HCT116 (cell line): ENCODE results near the gene RALGAPA1. TPM values are rescaled to one million over a fixed set of nuclear protein-coding genes. Genes with fewer than 3 reads are reported as not detected.
A peak's percentile ranks its signal among the peaks of the same experiment; 100 is the strongest.

Experiments
- ATAC-seq: fragments of 200-7000 bp; cut with Tn5 transposase; 2 replicates; pipeline ENCODE4 v1.9.1; 2020; ENCODE audit warnings: mild to moderate bottlenecking, moderate library complexity
- BruUV-seq: library from RNA; stranded (reverse); fragments of 400-500 nt; replicated peaks from 2 replicates; lab custom pipeline; 2021; lab: Mats Ljungman, UMichigan
- CTCF ChIA-PET: fragments of 300-600 bp; sonication (Branson Sonifier 250); formaldehyde crosslinking; loops from one replicate; lab custom pipeline; 2021; ENCODE audit warnings: antibody characterized with exemption; lab: Charles Lee
- POLR2A ChIA-PET: fragments of 300-600, 350-600 bp; sonication (Branson Sonifier 250); formaldehyde crosslinking; loops from one replicate; lab custom pipeline; 2021; ENCODE audit warnings: antibody characterized with exemption; lab: Charles Lee
- RAD21 ChIA-PET, 2 experiments: fragments of 300-600 bp; sonication (Branson Sonifier 250); formaldehyde crosslinking; loops; one replicate each; lab custom pipeline; 2023; ENCODE audit warnings: low total read pairs in 2 of 2; ENCODE audit not compliant: uncharacterized antibody in 2 of 2, unreplicated experiment in 2 of 2, low non-redundant PET in 1 of 2; lab: Charles Lee
- DNase-seq: peaks from one replicate; pipeline ENCODE4 v3.0.0-alpha.2; 2010; ENCODE audit warnings: low read depth, low spot score
- H2AFZ ChIP-seq: fragments of 200-600 bp; shearing (Covaris generic), sonication (generic); 2 replicates; pipeline ENCODE4 v1.6.1; 2017; ENCODE audit warnings: low read depth, mixed run types, mixed read lengths, antibody characterized with exemption, low read length; ENCODE audit not compliant: poor library complexity, severe bottlenecking
- H3K27ac ChIP-seq: 2 replicates; pipeline ENCODE4 v1.5.1; 2012; ENCODE audit warnings: low read depth, low read length
- H3K27me3 ChIP-seq: fragments of 200-600 bp; sonication (generic); 2 replicates; pipeline ENCODE4 v1.6.1; 2016; ENCODE audit warnings: mixed run types, low read length, mixed read lengths; ENCODE audit not compliant: insufficient read depth
- H3K36me3 ChIP-seq, 2 experiments: fragments of 200-500 bp in 1 of 2; fragments of 200-600 bp in 1 of 2; sonication (Bioruptor generic) in 1 of 2; sonication (generic) in 1 of 2; 2 replicates each; pipeline versions ENCODE4 v1.5.1 to v1.6.1; 2014 to 2016; ENCODE audit warnings: low read length in 2 of 2, inconsistent platforms in 1 of 2, mixed read lengths in 1 of 2, mixed run types in 1 of 2; ENCODE audit not compliant: insufficient read depth in 2 of 2, control insufficient read depth in 1 of 2
- H3K4me1 ChIP-seq, 2 experiments: fragments of 200-600 bp in 1 of 2; sonication (generic) in 1 of 2; 2 replicates each; pipeline versions ENCODE4 v1.5.1 to v1.6.1; 2012 to 2017; ENCODE audit warnings: low read length in 2 of 2, inconsistent platforms in 1 of 2, mild to moderate bottlenecking in 1 of 2, mixed read lengths in 1 of 2, mixed run types in 1 of 2, moderate library complexity in 1 of 2; ENCODE audit not compliant: insufficient read depth in 2 of 2, control insufficient read depth in 1 of 2
- H3K4me2 ChIP-seq: fragments of 200-600 bp; sonication (generic); 2 replicates; pipeline ENCODE4 v1.6.1; 2017; ENCODE audit warnings: mixed run types, low read length, mixed read lengths
- H3K4me3 ChIP-seq, 2 experiments: fragments of 200-600 bp in 1 of 2; sonication (generic) in 1 of 2; replicated peaks in 1 of 2; 2 replicates each; pipeline ENCODE4 v1.5.1; 2011 to 2016; ENCODE audit warnings: low read length in 2 of 2, control low read depth in 1 of 2, low read depth in 1 of 2, mild to moderate bottlenecking in 1 of 2, mixed read lengths in 1 of 2, mixed run types in 1 of 2
- H3K79me2 ChIP-seq: fragments of 200-600 bp; sonication (generic); 2 replicates; pipeline ENCODE4 v1.6.1; 2017; ENCODE audit warnings: mild to moderate bottlenecking, mixed run types, low read length, moderate library complexity, mixed read lengths; ENCODE audit not compliant: insufficient read depth
- H3K9ac ChIP-seq: fragments of 200-600 bp; sonication (generic); 2 replicates; pipeline ENCODE4 v1.6.1; 2016; ENCODE audit warnings: low read length, mixed read lengths
- H3K9me2 ChIP-seq: fragments of 200-600 bp; sonication (generic), shearing (Covaris generic); 2 replicates; pipeline ENCODE4 v1.6.1; 2017; ENCODE audit warnings: mixed run types, mild to moderate bottlenecking, moderate library complexity; ENCODE audit not compliant: insufficient read depth
- H3K9me3 ChIP-seq, 2 experiments: fragments of 200-500 bp in 1 of 2; fragments of 200-600 bp in 1 of 2; sonication (Bioruptor generic) in 1 of 2; sonication (generic) in 1 of 2; 2 replicates each; pipeline ENCODE4 v1.6.1; 2014 to 2017; ENCODE audit warnings: low read length in 2 of 2, mixed read lengths in 2 of 2, inconsistent platforms in 1 of 2, low read depth in 1 of 2, mild to moderate bottlenecking in 1 of 2, mixed run types in 1 of 2, moderate library complexity in 1 of 2; ENCODE audit not compliant: control insufficient read depth in 1 of 2, insufficient read depth in 1 of 2
- H4K20me1 ChIP-seq: fragments of 200-600 bp; sonication (generic), shearing (Covaris generic); 2 replicates; pipeline ENCODE4 v1.6.1; 2017; ENCODE audit warnings: mixed run types, mild to moderate bottlenecking, moderate library complexity; ENCODE audit not compliant: insufficient read depth
- CBX3 ChIP-seq: IDR thresholded peaks from 2 replicates; pipeline ENCODE4 v1.6.1; 2012; ENCODE audit warnings: low read depth
- EZH2 ChIP-seq: fragments of 200-600 bp; sonication (generic); IDR thresholded peaks from 2 replicates; pipeline ENCODE4 v1.6.1; 2017; ENCODE audit warnings: antibody characterized with exemption, mixed run types
- EZH2phosphoT487 ChIP-seq: fragments of 200-600 bp; IDR thresholded peaks from 2 replicates; pipeline ENCODE4 v1.6.1; 2018; ENCODE audit warnings: antibody characterized with exemption, borderline replicate concordance
- FOSL1 ChIP-seq: IDR thresholded peaks from 2 replicates; pipeline ENCODE4 v1.6.1; 2012; ENCODE audit warnings: low read depth
- JUND ChIP-seq: IDR thresholded peaks from 2 replicates; pipeline ENCODE4 v1.6.1; 2012
- POLR2A ChIP-seq: IDR thresholded peaks from 2 replicates; pipeline ENCODE4 v1.7.0; 2011; ENCODE audit warnings: borderline replicate concordance; ENCODE audit not compliant: insufficient read depth, insufficient read length; ENCODE audit errors: extremely low read depth
- POLR2AphosphoS5 ChIP-seq: IDR thresholded peaks from 2 replicates; pipeline ENCODE4 v1.6.1; 2011; ENCODE audit warnings: mild to moderate bottlenecking, low read depth, low read length, moderate library complexity
- SIN3A ChIP-seq: IDR thresholded peaks from 2 replicates; pipeline ENCODE4 v1.6.1; 2012; ENCODE audit warnings: low read depth
- SP1 ChIP-seq: IDR thresholded peaks from 2 replicates; pipeline ENCODE4 v1.6.1; 2012; ENCODE audit warnings: low read depth
- TCF7L2 ChIP-seq: IDR thresholded peaks from 2 replicates; pipeline ENCODE4 v1.7.0; 2011; ENCODE audit warnings: borderline replicate concordance, inconsistent platforms; ENCODE audit not compliant: insufficient read depth, insufficient read length; ENCODE audit errors: extremely low read depth
- YY1 ChIP-seq: IDR thresholded peaks from 2 replicates; pipeline ENCODE4 v1.6.1; 2011; ENCODE audit warnings: low read length, low read depth, moderate library complexity, mild to moderate bottlenecking; ENCODE audit not compliant: insufficient replicate concordance; ENCODE audit errors: extremely low read depth
- ZFX ChIP-seq: fragments of 450-650 bp; IDR thresholded peaks from 2 replicates; pipeline ENCODE4 v1.6.1; 2017
- intact Hi-C: fragments of 100-400 bp; cut with micrococcal nuclease; formaldehyde crosslinking; loops from 2 replicates; pipeline ENCODE4 v1.10.0; 2022
- total RNA-seq: library from RNA; stranded (reverse); gene quantifications from one replicate; pipeline ENCODE4 v1.2.1, GENCODE V29; 2021; ENCODE audit not compliant: unreplicated experiment
- TF ChIP-seq, protein P1 (sequence below): IDR thresholded peaks from 2 replicates; pipeline ENCODE4 v1.6.1; 2011; ENCODE audit warnings: mild to moderate bottlenecking, low read length, moderate library complexity; ENCODE audit not compliant: insufficient replicate concordance; ENCODE audit errors: extremely low read depth
- TF ChIP-seq, protein P2 (sequence below): IDR thresholded peaks from 2 replicates; pipeline ENCODE4 v1.6.1; 2012; ENCODE audit warnings: low read depth
- TF ChIP-seq, protein P3 (sequence below), 3 experiments: fragments of 200-600 bp in 1 of 3; sonication (generic) in 1 of 3; IDR thresholded peaks in 2 of 3; conservative IDR thresholded peaks in 1 of 3; 2 replicates each; pipeline ENCODE4 v1.5.1; 2012 to 2017; ENCODE audit warnings: low read depth in 2 of 3, low read length in 2 of 3, antibody characterized with exemption in 1 of 3, borderline replicate concordance in 1 of 3, control low read depth in 1 of 3, mild to moderate bottlenecking in 1 of 3, mixed read lengths in 1 of 3, mixed run types in 1 of 3, moderate library complexity in 1 of 3; ENCODE audit not compliant: insufficient read depth in 1 of 3
- TF ChIP-seq, protein P4 (sequence below): IDR thresholded peaks from 2 replicates; pipeline ENCODE4 v1.6.1; 2012
- TF ChIP-seq, protein P5 (sequence below): IDR thresholded peaks from 2 replicates; pipeline ENCODE4 v1.6.1; 2012

The RALGAPA1 gene
- total RNA-seq, 1 experiment from 2014 or later, result 29.3 TPM

DNA sequence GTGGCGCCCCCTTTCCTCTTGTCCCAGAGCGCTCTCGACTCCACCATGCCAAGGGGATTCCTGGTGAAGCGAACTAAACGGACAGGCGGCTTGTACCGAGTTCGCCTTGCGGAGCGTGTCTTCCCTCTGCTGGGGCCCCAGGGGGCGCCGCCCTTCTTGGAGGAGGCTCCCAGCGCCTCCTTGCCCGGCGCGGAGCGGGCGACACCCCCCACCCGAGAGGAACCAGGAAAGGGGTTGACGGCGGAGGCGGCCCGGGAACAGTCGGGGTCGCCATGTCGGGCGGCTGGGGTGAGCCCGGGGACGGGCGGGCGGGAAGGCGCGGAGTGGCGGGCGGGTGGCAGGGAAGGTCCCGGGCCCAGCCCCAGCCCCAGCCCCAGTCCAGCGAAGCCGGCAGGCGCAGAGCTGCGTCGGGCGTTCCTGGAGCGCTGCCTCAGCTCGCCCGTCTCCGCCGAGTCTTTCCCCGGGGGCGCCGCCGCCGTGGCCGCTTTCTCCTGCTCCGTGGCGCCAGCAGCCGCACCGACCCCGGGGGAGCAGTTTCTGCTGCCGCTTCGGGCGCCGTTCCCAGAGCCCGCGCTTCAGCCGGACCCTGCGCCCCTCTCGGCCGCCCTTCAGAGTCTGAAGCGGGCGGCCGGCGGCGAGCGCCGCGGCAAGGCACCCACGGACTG, 274.8 kb downstream of the RALGAPA1 start:
- TF ChIP-seq EZH2 (no peak), TCF7L2 (no peak), ZFX (no peak), EZH2phosphoT487 (no peak), FOSL1 (no peak), YY1 (no peak), POLR2A (no peak), CBX3 (no peak), POLR2AphosphoS5 (no peak), JUND (no peak), SP1 (no peak), SIN3A (no peak)
- TF ChIP-seq, protein P1, sequence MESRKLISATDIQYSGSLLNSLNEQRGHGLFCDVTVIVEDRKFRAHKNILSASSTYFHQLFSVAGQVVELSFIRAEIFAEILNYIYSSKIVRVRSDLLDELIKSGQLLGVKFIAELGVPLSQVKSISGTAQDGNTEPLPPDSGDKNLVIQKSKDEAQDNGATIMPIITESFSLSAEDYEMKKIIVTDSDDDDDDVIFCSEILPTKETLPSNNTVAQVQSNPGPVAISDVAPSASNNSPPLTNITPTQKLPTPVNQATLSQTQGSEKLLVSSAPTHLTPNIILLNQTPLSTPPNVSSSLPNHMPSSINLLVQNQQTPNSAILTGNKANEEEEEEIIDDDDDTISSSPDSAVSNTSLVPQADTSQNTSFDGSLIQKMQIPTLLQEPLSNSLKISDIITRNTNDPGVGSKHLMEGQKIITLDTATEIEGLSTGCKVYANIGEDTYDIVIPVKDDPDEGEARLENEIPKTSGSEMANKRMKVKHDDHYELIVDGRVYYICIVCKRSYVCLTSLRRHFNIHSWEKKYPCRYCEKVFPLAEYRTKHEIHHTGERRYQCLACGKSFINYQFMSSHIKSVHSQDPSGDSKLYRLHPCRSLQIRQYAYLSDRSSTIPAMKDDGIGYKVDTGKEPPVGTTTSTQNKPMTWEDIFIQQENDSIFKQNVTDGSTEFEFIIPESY, result no peak
- TF ChIP-seq, protein P2, sequence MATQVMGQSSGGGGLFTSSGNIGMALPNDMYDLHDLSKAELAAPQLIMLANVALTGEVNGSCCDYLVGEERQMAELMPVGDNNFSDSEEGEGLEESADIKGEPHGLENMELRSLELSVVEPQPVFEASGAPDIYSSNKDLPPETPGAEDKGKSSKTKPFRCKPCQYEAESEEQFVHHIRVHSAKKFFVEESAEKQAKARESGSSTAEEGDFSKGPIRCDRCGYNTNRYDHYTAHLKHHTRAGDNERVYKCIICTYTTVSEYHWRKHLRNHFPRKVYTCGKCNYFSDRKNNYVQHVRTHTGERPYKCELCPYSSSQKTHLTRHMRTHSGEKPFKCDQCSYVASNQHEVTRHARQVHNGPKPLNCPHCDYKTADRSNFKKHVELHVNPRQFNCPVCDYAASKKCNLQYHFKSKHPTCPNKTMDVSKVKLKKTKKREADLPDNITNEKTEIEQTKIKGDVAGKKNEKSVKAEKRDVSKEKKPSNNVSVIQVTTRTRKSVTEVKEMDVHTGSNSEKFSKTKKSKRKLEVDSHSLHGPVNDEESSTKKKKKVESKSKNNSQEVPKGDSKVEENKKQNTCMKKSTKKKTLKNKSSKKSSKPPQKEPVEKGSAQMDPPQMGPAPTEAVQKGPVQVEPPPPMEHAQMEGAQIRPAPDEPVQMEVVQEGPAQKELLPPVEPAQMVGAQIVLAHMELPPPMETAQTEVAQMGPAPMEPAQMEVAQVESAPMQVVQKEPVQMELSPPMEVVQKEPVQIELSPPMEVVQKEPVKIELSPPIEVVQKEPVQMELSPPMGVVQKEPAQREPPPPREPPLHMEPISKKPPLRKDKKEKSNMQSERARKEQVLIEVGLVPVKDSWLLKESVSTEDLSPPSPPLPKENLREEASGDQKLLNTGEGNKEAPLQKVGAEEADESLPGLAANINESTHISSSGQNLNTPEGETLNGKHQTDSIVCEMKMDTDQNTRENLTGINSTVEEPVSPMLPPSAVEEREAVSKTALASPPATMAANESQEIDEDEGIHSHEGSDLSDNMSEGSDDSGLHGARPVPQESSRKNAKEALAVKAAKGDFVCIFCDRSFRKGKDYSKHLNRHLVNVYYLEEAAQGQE, result no peak
- TF ChIP-seq, protein P3, sequence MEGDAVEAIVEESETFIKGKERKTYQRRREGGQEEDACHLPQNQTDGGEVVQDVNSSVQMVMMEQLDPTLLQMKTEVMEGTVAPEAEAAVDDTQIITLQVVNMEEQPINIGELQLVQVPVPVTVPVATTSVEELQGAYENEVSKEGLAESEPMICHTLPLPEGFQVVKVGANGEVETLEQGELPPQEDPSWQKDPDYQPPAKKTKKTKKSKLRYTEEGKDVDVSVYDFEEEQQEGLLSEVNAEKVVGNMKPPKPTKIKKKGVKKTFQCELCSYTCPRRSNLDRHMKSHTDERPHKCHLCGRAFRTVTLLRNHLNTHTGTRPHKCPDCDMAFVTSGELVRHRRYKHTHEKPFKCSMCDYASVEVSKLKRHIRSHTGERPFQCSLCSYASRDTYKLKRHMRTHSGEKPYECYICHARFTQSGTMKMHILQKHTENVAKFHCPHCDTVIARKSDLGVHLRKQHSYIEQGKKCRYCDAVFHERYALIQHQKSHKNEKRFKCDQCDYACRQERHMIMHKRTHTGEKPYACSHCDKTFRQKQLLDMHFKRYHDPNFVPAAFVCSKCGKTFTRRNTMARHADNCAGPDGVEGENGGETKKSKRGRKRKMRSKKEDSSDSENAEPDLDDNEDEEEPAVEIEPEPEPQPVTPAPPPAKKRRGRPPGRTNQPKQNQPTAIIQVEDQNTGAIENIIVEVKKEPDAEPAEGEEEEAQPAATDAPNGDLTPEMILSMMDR (IDR thresholded peaks at IDR 0.05 in 2 of 3, conservative IDR thresholded peaks at IDR 0.05 in 1 of 3; ENCODE audit: borderline replicate concordance in 1 of 3, insufficient read depth in 1 of 3, low read depth in 2 of 3, low read length in 2 of 3), result no peak
- TF ChIP-seq, protein P4, sequence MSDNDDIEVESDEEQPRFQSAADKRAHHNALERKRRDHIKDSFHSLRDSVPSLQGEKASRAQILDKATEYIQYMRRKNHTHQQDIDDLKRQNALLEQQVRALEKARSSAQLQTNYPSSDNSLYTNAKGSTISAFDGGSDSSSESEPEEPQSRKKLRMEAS, result no peak
- TF ChIP-seq, protein P5, sequence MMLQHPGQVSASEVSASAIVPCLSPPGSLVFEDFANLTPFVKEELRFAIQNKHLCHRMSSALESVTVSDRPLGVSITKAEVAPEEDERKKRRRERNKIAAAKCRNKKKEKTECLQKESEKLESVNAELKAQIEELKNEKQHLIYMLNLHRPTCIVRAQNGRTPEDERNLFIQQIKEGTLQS, result no peak
- TF ChIP-seq, all 23 proteins: peak for 0
- Histone ChIP-seq H3K4me2 (peak overlapping the region; percentile 74), H3K9ac (no peak overlapping the region), H4K20me1 (no peaks in the 10 kb centered on the region), H2AFZ (no peak overlapping the region), H3K9me2 (no peaks in the 10 kb centered on the region), H3K27ac (no peak overlapping the region), H3K4me1 (0 out of 4 replicates have a peak, but pooled peaks cover 0 to 7% of the 10 kb centered on the region in 2 experiments), H3K27me3 (no peaks in the 10 kb centered on the region), H3K9me3 (no peaks in the 10 kb centered on the region), H3K79me2 (no peaks in the 10 kb centered on the region), H3K36me3 (no peaks in the 10 kb centered on the region), H3K4me3 (peak overlapping the region in 1 of 2 experiments; percentile 55; a peak in 2 of 4 replicates)
- CTCF ChIA-PET, result no interaction called here
- ATAC-seq, result no peak
- intact Hi-C loops, result no loop called here
- POLR2A ChIA-PET, result no interaction called here
- RAD21 ChIA-PET, result no interaction called here
- DNase-seq, result no peak
- BruUV-seq, result no TSS peak
